Middle frontal gyrus (tissue), 1 donor: ENCODE data around the gene MYOF.
"Not testable (repeated sequence)": the region's sequence is repeated elsewhere in the genome, so short reads cannot be mapped to it uniquely, and the experiment has no call there.

Experiments
- DNase-seq: peaks from one replicate; pipeline ENCODE4 v3.0.0-alpha.2; 2015; ENCODE audit warnings: low spot score; ENCODE audit errors: extremely low spot score

The MYOF gene

GRCh38 chr10:93434991-93435491, 47.1 kb downstream of the MYOF start:
- DNase-seq: no peak

- DNase-seq: no peak
These were observed 50.8 kb downstream of the MYOF start for GRCh38 chr10:93431361-93431760.

DNA sequence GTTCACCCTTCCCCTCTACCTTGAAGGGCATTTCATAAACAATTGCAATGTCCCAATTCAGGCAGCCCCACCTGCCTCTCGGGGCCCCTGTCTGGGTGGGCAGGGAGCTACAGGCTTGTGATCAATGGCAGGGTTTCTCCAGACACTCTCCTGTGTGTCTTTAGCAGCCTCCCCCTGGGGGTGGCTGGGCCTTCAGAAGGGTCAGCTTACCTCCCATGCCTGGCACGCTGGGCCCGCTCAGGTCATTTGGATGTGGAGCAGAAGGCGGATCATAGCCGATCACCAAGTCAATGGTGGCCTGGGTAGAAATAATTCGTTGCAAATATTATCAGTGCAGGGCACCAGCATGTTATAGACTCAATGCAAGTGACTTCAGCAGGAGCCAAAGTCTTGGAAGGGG, 56.3 kb downstream of the MYOF start:
- no peak for DNase-seq

GRCh38 chr10:93422118-93422517, 60.0 kb downstream of the MYOF start:
- no peak for DNase-seq

DNA sequence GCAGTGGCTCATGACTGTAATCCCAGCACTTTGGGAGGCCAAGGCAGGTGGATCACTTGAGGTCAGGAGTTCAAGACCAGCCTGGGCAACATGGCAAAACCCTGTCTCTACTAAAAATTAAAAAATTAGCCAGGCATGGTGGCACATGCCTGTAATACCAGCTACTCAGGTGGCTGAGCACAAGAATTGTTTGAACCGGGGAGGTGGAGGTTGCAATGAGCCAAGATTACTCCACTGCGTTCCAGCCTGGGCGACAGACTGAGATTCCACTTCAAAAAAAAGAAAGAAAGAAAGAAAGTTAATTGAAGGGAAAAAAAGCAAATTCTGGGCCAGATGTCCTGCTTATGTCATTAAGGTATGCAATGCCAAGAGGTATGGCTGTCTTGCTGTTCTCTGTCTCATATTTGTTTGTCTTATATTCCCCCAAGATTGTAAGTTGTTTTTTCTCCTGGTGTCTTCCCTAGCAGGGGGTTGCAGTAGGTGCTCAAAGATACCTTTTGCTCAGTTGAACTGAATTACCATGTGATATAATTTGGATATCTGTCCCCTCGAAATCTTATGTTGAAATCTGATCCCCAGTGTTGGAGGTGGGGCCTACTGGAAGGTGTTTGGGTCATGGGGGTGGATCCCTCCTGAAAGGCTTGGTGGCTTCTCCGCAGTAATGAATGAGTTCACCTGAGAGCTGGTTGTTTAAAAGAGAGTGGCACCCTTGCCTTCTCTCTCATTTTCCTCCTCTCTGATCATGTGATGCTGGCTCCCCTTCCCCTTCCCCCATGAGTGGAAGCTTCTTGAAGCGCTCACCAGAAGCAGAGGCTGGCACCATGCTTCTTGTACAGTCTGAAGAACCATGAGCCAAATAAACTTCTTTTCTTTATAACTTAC, 60.9 kb downstream of the MYOF start:
- no peak for DNase-seq

- DNase-seq: peak; percentile 49
These were observed 62.0 kb downstream of the MYOF start for GRCh38 chr10:93420091-93420490.

- not testable (repeated sequence) for DNase-seq
These were observed 63.1 kb downstream of the MYOF start for GRCh38 chr10:93419016-93419415.

DNA sequence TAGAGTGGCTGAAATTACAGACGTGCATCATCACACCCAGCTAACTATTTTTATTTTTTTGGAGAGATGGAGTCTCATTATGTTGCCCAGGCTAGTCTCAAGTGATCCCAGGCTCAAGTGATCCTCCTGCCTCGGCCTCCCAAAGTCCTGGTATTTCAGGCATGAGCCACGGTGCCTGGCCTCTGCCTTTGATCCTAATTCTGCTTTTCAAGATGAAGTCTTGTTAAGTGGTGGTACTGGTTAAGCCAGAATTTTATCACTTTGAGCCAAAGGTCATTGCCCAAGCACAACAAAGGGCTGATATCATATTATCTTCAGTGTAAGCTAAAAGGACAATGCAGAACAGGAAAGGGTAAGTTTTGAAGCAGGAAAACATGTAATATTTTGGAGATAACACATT, 64.2 kb downstream of the MYOF start:
- no peak for DNase-seq

- no peak for DNase-seq
These were observed 64.9 kb downstream of the MYOF start for GRCh38 chr10:93417266-93417665.

DNA sequence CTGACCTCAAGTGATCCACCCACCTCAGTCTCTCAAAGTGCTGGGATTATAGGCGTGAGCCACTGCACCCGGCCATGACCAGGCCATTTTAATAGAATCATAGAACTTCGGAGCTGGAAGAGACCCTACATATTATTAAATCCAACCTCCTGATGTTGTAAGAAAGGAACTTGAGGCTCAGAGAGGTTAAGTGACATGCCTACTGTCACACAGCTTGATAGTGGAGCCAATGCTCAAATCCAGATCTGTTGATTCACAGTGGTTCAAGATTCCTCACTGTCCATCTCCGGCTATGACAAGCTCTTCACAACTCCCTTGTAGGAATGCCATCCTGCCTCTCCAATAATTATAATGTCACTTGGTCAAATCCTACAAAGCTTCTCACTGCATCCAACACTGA, 65.3 kb downstream of the MYOF start:
- no peak for DNase-seq

DNA sequence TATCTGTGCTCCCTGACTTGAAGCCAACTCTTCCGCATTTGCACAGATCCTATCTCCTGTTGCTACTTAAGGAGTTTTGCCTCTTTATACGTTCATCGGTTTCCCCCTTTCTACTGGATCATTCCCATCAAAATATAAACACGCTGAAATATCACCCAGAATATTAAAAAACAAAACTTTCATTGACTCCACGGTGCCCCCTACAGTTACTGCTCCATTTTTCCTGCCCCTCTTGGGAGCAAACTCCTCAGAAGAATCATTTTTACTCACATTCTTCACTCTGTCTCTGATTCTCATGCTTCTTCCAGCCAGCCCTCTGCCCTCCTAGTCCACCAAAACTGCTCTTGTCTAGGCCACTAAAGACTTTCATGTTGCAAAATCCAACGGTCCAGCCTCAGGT, 66.4 kb downstream of the MYOF start:
- no peak for DNase-seq

- no peak for DNase-seq
These were observed 68.9 kb downstream of the MYOF start for GRCh38 chr10:93413252-93413689.

GRCh38 chr10:93412801-93413200, 69.3 kb downstream of the MYOF start:
- no peak for DNase-seq

DNA sequence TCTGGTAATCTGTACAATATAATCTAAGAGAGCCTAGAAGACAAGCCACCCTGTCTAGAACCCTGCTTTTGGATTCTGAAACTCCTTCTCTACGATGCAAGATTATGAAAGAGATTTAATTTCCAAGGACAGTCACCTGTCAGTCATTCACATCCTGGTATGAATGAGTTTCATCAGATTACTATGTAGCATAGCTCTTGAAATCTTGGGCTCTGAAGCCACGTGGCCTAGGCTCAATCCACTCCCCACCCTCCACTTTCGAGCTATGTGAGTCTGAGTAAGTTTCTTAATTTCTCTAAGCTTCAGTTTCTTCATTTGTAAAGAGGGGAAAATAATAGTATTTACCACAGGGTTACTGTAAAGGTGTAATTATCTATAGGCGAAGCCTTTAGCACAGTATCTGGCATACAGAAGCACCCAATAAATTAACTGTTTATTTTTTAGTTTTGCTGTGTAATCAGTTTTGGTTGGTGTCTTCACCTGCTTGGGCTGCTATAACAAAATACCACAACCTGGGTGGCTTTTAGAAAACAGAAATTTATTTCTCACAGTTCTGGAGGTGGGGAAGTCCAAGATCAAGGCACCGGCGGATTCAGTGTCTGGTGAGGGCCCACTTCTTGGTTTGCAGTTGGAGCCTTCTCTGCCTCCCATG, 71.3 kb downstream of the MYOF start:
- no peak for DNase-seq

DNA sequence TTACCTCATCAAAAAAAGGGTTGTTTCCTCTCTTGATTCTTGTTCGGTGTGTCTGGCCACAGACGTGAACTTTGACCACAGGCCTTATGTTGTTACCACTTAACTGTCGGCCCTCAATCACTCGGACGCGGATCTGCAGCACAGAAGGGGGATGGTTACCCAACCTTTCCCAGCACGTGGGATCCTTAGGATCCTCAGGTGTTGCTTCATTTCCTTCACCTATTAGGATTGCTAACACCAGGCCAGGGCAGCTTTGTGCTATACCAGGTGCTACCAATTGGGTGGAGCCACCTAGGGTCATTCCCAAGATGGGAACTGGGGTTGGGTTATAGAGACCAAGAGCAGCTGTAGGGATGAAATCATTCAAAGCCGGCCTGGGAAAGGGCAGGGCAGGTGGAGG, 73.4 kb downstream of the MYOF start:
- DNase-seq: no peak

DNA sequence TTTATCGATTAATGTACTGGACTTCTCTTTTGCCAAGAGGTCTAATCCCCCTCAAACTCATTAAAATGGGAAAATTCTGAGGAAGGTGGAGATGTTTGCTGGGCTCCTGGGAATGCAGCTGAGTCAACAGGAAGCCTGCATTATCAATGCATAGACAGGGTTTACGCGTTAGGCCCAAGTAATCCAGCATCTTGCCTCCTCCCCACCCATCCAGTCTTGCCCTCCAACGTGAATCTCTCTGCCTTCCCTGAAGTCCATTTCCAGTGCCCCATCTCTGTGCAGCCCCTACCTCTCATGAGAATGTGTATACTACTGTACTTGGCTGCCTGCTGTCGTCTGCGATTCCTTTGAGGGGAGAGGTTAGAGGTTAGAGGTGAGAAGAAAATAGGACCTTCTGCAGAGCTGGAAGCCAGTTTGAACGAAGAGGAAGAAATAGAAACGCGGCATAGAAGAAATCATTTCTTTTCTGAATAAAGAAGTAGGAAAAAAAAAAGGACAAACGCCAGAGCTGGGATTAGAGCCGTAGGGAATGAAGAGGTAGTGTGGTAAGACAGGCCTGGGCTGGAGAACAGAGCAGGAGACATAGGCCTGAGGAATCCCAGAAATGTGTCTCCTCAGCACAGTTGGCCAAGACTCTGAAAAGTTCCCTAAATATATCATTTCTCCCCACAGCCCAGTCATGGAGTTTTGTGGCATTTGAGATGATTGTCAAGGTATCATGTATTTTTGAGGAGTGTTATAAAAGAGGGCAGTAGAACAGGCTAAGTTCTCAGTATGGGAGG, 75.6 kb downstream of the MYOF start:
- no peak for DNase-seq

DNA sequence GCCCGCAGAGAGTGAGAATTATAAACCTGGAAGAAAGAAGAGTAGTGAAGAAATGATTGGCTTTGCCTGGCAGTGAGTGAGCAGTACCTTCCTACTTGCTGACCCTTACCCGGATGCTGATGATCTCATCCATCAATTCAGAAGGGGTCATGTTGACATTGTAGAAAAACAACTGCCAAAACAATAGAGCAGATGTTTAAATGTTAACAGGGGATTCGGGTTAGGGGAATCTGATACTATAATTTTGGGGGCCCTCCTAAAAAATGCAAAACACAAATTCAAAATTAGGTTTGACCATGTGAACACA, 78.1 kb downstream of the MYOF start:
- no peak for DNase-seq

- DNase-seq: no peak
These were observed 78.7 kb downstream of the MYOF start for GRCh38 chr10:93403152-93404047.

DNA sequence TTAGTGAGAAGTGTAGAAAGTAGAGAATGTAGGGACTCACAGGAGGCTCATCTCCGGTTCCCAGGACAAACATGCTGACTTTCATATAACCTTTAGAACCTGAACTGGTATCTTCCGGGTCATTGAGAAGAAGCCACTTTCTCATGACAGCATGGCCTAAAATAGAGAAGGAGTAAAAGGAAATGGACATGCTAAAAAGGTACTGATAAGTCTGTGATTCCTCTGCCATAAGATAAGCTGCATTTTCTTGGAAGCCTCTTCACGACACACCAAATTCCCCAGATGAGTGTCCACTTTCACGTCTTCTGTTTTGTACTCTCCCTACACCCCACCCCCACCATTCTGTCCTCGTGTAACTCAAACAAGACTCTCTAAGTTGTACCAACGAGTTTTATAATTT, 79.9 kb downstream of the MYOF start:
- no peak for DNase-seq

DNA sequence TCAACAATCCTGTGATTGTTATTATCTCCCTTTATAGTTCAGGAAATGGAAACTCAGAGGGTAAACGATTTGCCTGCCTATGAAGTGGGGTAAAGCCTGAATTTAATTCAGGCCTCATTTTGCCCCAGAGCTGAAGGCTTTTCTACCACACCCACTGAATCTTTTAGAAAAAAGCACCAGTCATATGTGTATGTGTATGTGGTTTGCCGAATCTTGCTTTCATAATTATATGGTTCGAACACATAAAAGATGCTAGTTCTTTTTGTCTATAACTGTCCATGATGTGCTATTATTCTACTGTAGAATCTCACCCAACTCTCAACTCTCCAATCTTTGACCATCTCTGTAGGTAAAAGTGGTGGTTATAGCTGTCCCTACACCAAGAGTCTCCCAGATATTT, 83.6 kb downstream of the MYOF start:
- DNase-seq: no peak

DNA sequence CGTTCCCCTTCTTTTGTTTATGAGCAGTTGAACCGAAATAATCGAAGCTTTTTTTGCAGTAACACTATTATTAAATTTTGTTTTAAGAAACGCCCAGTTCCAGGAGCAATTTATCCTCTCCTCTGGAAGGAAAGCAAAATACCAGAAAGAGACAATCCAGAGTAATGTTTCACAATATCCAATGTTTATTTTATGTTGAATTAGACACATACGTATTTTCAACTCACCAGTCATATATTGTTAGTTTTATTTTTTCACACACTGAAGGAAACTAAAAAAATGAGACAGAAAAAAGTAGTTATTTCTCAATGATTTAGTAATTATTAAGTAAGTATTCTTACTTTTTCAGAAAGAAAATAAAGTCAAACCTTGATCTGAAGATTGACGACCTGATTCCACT, 85.1 kb downstream of the MYOF start:
- no peak for DNase-seq
